ENCODE results near the gene KCNN3. TPM values are rescaled to one million over a fixed set of nuclear protein-coding genes. Genes with fewer than 3 reads are reported as not detected.
A peak's percentile ranks its signal among the peaks of the same experiment; 100 is the strongest.

KCNN3 gene
- total and polyA plus RNA-seq, 2 of the 8 experiments (the other 6 are each of a cell fraction or from before 2014, with no cell fraction given) = 2.8 to 3.7 TPM

- H3K9me3 ChIP-seq (ENCODE audit: insufficient read depth in 2 of 2, low read depth in 1 of 2, low read length in 1 of 2) = no peaks in the 10 kb centered on the region
- H3K14ac ChIP-seq (ENCODE audit: insufficient read length) = no peak overlapping the region
- no peak overlapping the region for H3K56ac ChIP-seq (replicated peaks; ENCODE audit: insufficient read length, low read depth, low read length)
- no peaks in the 10 kb centered on the region for H3K79me1 ChIP-seq (ENCODE audit: low read depth, low read length)
- no peak overlapping the region for H3K4me3 ChIP-seq (ENCODE audit: extremely low read depth in 1 of 4, insufficient read depth in 2 of 4, low read depth in 3 of 4, low read length in 4 of 4)
- no peak overlapping the region for H3K4ac ChIP-seq (replicated peaks; ENCODE audit: insufficient read length, low read depth, low read length)
- H4K5ac ChIP-seq (ENCODE audit: insufficient read length, low read depth, low read length) = no peak overlapping the region
- H3K23ac ChIP-seq (ENCODE audit: insufficient read length) = no peak overlapping the region
- H4K91ac ChIP-seq (replicated peaks; ENCODE audit: insufficient read length, low read length) = no peak overlapping the region
- no peak overlapping the region for H2AFZ ChIP-seq (ENCODE audit: low read length)
- no peak overlapping the region for H3K9ac ChIP-seq (replicated peaks in 1 of 4; ENCODE audit: extremely low read depth in 1 of 4, low read depth in 3 of 4, low read length in 3 of 4)
- DNase-seq (ENCODE audit: low read depth in 1 of 2, low spot score in 2 of 2) (no peak), FAIRE-seq (no peak)
- H3K79me2 ChIP-seq (ENCODE audit: control insufficient read depth in 1 of 2, insufficient read depth in 2 of 2, low read length in 2 of 2) = no peaks in the 10 kb centered on the region
- H3K23me2 ChIP-seq (ENCODE audit: low read depth, low read length) = peaks cover 2% of the 10 kb centered on the region; the same call in 1 of the 2 replicates
- no peak overlapping the region for H4K8ac ChIP-seq (ENCODE audit: extremely low read depth, insufficient read depth, low read length)
- peaks cover 3 to 18% (median 8%) of the 10 kb centered on the region in 4 experiments; a peak in 6 of 7 replicates for H3K4me1 ChIP-seq (replicated peaks in 1 of 4; ENCODE audit: control insufficient read depth in 3 of 4, insufficient read depth in 4 of 4, low read length in 3 of 4)
- no peak overlapping the region for H2BK15ac ChIP-seq (ENCODE audit: low read length)
- no peak overlapping the region for H2BK5ac ChIP-seq (ENCODE audit: low read depth, low read length)
- H2BK12ac ChIP-seq (ENCODE audit: low read depth, low read length) = no peak overlapping the region
- peak overlapping the region; percentile 65; the same call in 1 of the 2 replicates for H2AK5ac ChIP-seq (ENCODE audit: low read depth, low read length)
- no peak overlapping the region for H3K4me2 ChIP-seq (ENCODE audit: insufficient read depth in 1 of 2, low read depth in 2 of 2, low read length in 2 of 2)
- no peak overlapping the region for H2BK120ac ChIP-seq (replicated peaks; ENCODE audit: low read depth, low read length)
- POLR2A ChIA-PET (ENCODE audit: partially characterized antibody) = interaction anchor here (1.2 kb wide), 1 partner anchor 15 kb away, joined by 3 read pairs; no protein-coding TSS in a partner anchor
- H3K27me3 ChIP-seq (replicated peaks in 1 of 4; ENCODE audit: control insufficient read depth in 3 of 4, extremely low read depth in 1 of 4, insufficient read depth in 3 of 4, low read length in 3 of 4) = no peaks in the 10 kb centered on the region
- H3K36me3 ChIP-seq (ENCODE audit: control insufficient read depth in 2 of 4, insufficient read depth in 4 of 4, low read length in 3 of 4) = no peaks in the 10 kb centered on the region
- H2BK20ac ChIP-seq (ENCODE audit: low read length) = no peak overlapping the region
- H3K18ac ChIP-seq (ENCODE audit: extremely low read depth, low read length) = no peak overlapping the region
- H4K20me1 ChIP-seq (replicated peaks in 1 of 2; ENCODE audit: control insufficient read depth in 1 of 2, insufficient read depth in 2 of 2, low read length in 2 of 2) = no peaks in the 10 kb centered on the region
- no peak overlapping the region for H3K27ac ChIP-seq (ENCODE audit: low read depth, low read length)
- WGBS, 2 experiments (ENCODE audit: extremely low coverage in 1 of 2, insufficient coverage in 1 of 2, insufficient read length in 1 of 2, insufficient replicate concordance in 2 of 2, low coverage in 1 of 2, low lambda C conversion rate in 2 of 2, missing lambda C conversion rate in 1 of 2) = 95% methylated on average over 13 of the region's 13 CpGs; no CpG with 5 or more reads in 1 of the 2 experiments
- CTCF ChIA-PET (ENCODE audit: partially characterized antibody) = interaction anchor here (0.6 to 3.3 kb wide), 9 partner anchors 8 to 178 kb away, joined by 3 to 15 read pairs (median 3); no protein-coding TSS in a partner anchor
- no peak for TF ChIP-seq TBP (IDR thresholded peaks at IDR 0.05; ENCODE audit: low read depth, low read length)
- no peak for TF ChIP-seq GABPA (IDR thresholded peaks at IDR 0.05; ENCODE audit: borderline replicate concordance, insufficient read depth, low read length)
- TF ChIP-seq TCF12 (IDR thresholded peaks at IDR 0.05; ENCODE audit: low read depth, low read length) = no peak
- no peak for TF ChIP-seq RXRA (IDR thresholded peaks at IDR 0.05; ENCODE audit: insufficient read depth, low read depth, low read length)
- no peak for TF ChIP-seq ASH2L (IDR thresholded peaks at IDR 0.05; ENCODE audit: low read length)
- TF ChIP-seq BRCA1 (IDR thresholded peaks at IDR 0.05; ENCODE audit: low read depth, low read length) = no peak
- no peak for TF ChIP-seq EZH2 (IDR thresholded peaks at IDR 0.05; ENCODE audit: low read depth, low read length, severe bottlenecking)
- no peak for TF ChIP-seq CBX8 (IDR thresholded peaks at IDR 0.05; ENCODE audit: borderline replicate concordance, low read depth, low read length)
- TF ChIP-seq GTF2F1 (IDR thresholded peaks at IDR 0.05; ENCODE audit: borderline replicate concordance, low read depth, low read length) = no peak
- TF ChIP-seq MAX (IDR thresholded peaks at IDR 0.05) = no peak
- no peak for TF ChIP-seq ZNF274 (IDR thresholded peaks at IDR 0.05; ENCODE audit: borderline replicate concordance, extremely low read depth, low read length)
- no peak for TF ChIP-seq CHD2 (IDR thresholded peaks at IDR 0.05; ENCODE audit: low read length)
- TF ChIP-seq KDM4A (IDR thresholded peaks at IDR 0.05; ENCODE audit: low read depth, low read length, severe bottlenecking) = no peak
- no peak for TF ChIP-seq SIRT6 (IDR thresholded peaks at IDR 0.05; ENCODE audit: low read length)
- TF ChIP-seq EGR1 (IDR thresholded peaks at IDR 0.05; ENCODE audit: borderline replicate concordance, low read depth, low read length) = no peak
Measured at GRCh38 chr1:154847891-154848290, 22.2 kb downstream of the KCNN3 start.
